SW480 (cell line): Measurements from ENCODE around the gene MLLT1.

ENCODE experiments used
- DNase-seq: peaks from one replicate; pipeline ENCODE4 v3.0.0-alpha.2; 2016; ENCODE audit warnings: low spot score

The MLLT1 gene

GRCh38 chr19:6233827-6234511 is 45.8 kb downstream of the MLLT1 start:
- DNase-seq, result no peak

DNA sequence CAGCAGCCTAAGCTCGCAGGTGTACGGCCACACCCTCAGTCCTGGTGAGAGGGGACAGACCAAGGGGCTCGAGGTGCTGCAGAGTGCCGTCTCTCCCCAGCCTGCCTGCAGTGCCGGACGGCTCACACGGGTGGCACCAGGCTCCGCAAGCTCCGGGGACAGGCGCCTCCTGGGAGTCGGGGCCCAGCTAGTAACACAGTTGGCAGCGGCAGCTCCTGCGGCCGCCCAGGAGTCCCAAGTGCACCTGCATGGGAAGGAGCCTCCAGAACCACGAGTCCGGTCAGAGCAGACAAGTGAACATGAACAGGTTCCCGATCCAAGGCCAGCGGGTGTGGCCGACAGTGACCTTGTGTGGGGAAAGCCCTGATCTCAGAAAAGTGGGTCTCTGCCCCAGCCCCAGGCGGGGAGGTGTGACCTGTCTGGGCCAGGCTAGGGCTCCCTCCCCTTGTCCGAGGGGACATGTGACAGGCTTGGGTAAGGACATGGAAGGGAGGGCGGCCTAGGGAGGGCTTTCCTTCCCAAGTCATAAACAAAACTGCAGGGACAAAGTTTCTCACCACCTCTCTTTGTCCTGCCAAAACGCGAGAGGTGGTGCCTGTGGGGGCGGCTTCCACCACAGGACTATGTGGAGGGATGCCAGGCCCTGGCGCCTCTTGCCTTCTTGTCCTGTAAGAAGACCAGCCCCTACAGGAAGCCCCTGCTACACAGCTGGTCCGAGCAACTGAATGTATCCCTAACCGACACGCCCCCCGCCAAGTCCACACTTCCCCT is 46.5 kb downstream of the MLLT1 start:
- no peak for DNase-seq

GRCh38 chr19:6232601-6233055 is 47.1 kb downstream of the MLLT1 start:
- no peak for DNase-seq

- DNase-seq, result no peak
These were observed 48.8 kb downstream of the MLLT1 start for GRCh38 chr19:6230991-6231448.

DNA sequence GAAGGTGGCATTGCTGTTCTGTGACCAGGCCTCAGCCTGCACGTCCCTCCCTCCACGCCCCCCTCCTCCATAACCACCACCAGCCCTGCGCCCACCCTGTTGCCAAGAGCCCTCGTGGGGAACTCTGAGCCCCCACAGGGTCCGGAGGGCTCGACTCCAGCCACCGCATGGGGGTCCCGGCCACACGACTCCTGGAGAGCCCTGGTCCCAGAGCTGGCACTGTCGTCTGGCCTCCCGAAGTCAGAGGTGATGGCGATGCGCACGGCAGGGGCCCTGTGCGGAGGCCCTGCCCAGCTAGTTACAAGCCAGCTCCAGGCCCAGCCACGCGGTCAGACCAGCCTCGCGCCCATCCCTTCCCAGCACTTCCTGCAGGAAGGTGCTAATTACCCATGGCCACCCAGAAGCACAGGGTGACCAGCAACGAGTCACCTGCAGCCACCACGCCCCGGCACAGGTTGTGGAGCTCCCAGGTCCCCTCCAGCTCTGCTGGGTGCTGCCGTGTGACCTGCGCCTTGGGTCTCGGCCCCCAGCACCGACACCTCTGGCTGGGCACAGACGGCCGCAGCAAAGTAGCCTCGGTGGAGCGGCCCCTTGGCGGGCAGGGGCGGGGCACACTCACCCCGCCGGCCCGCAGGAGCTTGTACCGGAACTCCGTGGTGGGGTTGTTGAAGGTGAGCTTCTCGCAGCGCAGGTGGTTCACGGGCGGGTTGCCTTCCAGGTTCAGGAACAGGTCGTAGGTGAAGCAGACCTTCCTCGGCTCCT is 49.6 kb downstream of the MLLT1 start:
- DNase-seq, result no peak

DNA sequence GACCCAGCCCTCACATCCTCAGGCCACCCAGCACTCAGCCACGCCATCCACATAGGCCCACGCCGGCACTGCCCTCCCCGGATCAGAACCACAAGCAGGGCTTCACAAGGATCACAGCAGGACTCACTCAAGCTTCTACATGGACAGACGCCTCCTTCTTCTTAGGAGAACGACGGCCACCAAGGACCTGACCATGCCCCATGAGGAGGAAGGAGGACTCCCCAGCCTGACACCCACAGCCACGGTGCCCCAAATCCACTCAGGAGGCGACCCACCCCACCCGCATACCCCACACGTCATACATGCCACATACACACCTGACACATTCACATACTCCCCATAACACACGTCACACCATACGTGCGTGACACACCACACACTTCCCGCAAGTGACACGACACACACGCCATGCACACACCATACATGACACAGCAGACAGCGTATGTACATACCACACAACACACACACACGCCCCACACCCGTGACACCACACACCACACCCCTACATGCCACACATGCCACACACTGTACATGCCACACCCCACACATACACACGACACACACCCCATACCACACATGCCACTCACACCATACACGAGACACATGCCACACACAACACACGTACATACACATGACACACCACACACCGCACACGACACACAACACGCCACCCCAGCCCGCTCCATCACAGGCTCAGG is 50.4 kb downstream of the MLLT1 start:
- DNase-seq, result no peak

DNA sequence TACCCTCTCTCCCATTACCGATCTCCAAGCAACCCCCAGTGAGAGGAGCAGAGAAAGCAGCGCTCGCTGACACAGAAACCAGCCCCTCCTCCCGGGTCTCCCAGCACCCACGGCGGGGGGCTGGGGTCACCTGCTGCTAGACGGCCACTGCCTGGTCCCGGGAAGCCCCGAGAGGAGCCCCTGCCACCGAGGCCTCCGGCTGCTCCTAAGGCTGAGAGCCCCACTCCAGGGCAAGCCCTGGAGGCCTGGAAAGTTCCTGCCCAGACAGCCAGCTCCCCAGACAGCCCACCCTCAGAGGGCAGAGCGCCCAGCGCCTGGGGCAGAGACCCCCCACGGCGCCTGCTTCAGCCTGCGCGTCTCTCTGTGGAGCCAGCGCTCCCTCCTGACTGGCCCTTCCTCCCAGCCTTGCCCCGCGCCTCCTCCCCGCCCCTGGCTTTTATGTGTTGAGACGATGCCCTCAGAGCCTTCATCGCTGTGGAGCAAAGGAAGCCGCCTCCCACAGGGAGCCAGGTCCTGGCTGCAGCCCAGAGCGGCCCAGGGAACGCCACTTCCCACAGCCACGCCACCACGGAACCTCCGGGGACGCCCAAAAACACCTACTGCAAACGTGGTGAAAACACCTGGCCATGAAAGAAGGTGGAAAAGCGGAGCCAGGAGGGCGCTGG is 51.1 kb downstream of the MLLT1 start:
- DNase-seq, result no peak

- DNase-seq, result no peak
These were observed 51.8 kb downstream of the MLLT1 start for GRCh38 chr19:6227936-6228325.

- no peak for DNase-seq
These were observed 52.4 kb downstream of the MLLT1 start for GRCh38 chr19:6227156-6227935.

GRCh38 chr19:6226444-6227155 is 53.2 kb downstream of the MLLT1 start:
- no peak for DNase-seq

GRCh38 chr19:6226012-6226411 is 53.8 kb downstream of the MLLT1 start:
- DNase-seq, result no peak

DNA sequence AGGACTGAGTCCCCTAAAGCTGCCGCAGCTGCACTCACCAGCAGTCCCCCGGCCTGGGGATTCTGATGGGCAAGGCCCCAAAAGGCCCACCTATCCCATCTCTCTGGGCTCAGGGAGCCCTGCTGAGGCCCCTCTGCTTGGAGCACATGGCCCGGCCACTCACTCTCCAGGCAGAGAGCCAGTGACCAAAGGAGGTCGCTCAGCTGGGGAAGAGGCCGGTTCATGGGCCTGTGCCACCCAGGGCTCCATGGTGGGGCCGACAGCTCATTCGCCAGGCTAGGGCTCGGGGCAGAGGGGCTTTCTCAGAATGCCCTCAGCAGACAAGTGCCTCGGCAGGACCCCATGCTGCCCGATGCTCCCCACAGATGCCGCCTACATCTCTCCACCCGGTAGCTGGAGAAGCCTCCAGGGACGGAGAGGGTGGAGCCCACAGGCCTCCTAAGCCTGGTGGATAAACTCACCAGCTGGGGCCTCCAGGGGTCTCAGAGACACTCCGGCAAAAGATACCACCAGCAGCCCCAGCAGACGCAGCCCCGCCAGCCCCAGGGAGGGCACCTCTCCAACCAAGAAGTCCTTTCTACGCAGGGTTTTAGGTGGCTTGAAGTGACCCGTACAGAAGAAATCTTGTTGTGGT is 54.4 kb downstream of the MLLT1 start:
- DNase-seq, result no peak

DNA sequence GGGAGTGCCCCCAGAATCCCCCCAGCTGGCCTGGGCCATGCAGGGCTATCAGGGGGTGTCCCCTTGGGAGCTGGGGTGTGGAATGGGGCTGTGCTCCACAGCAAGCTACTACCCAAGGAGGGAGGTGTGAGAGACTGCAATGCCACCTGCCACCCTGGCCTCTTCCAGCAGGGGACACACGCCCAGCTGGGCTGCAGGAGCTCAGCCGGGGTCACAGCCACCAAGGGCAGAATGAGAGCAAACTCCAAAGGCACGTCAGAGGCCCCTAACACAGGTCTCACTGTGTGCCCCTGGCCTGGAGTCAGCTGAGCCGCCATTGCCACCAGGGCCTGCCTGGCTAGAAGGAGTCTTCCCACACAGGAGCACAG is 55.5 kb downstream of the MLLT1 start:
- DNase-seq, result no peak

GRCh38 chr19:6223461-6224307 is 56.1 kb downstream of the MLLT1 start:
- no peak for DNase-seq

DNA sequence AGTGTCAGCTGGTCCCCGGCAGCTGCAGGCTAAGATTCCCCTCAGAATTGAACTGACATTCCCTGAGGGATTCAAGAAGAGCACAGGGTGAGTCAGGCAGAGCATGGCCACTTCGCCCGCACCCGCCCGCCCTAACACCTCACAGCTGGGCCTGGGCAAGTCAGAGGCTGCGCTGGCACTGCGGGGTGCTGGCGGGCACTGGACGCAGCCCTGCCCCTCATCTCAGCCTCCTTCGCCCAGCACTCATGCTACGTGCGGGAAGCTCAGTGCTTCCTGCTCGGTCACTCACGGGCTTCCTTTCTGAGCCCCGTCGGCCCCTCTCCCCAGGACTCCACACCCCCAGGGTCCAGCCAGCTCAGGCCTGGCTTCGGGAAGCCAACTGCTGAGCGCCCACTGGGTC is 56.9 kb downstream of the MLLT1 start:
- no peak for DNase-seq

- DNase-seq, result no peak
These were observed 57.7 kb downstream of the MLLT1 start for GRCh38 chr19:6221878-6222746.

DNA sequence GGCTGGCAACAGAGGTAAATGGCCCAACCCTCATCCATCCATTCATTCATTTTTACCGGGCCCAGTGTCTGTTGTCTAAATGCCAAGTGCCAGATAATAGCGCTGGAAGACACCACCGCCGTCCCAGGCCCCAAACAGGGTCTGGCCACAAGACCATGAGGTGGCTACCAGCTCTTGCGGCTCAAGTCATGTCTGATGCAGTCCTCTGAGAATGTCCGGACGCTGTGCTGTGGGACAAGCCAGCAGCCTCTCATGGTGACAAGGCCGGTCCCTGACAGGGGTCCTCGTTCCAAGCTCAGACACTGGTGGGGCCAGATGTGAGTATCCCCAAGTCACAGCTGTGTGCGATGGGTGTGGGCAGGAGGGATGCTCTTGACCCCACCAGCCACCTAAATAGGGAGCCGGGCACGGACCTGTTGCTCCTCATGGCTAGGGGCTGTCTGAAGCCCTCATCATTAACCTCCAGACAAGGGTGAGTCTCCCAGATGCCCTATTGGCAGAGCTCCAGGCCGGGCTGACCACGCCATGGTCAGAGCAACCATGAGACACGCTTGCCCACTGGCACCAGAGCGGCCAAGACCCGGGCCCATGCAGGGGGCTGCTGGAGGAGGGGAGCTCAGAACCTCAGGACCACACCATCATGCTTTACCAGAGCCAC is 58.4 kb downstream of the MLLT1 start:
- no peak for DNase-seq
